ENCODE measurements around the gene SRXN1.
"Not testable (repeated sequence)": the region's sequence is repeated elsewhere in the genome, so short reads cannot be mapped to it uniquely, and the experiment has no call there.

The SRXN1 gene

DNA sequence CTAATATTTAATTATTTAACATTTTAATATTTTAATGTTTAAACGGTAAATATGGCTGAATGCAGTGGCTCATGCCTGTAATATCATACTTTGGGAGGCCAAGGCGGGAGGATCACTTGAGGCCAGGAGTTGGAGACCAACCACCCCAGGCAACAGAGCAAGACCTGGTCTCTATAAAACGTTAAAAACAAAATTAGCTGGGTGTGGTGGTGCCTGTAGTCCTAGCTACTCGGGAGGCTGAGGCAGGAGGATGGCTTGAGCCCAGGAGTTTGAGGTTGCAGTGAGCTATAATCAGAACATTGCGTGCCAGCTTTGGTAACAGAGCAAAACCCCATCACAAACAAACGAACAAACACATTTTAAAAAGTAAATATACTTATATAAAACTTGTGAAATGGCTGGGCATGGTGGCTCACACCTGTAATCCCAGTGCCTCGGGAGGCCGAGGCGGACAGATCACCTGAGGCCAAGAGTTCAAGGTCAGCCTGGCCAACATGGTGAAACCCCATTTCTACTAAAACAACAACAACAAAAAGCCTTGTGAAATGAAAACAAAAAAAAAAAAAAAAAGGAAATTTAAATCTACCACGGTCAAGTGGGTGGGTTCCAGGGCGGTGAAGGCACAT is 8.2 kb downstream of the SRXN1 start:
- H3K4me1 ChIP-seq (ENCODE audit: control insufficient read depth, insufficient read depth, low read length, unreplicated experiment) = no peaks in the 10 kb centered on the region
- no peak overlapping the region for H2AFZ ChIP-seq (ENCODE audit: low read length, unreplicated experiment)
- peaks cover 2% of the 10 kb centered on the region for H3K79me2 ChIP-seq (ENCODE audit: control insufficient read depth, insufficient read depth, low read length, unreplicated experiment)
- no peaks in the 10 kb centered on the region for H3K27me3 ChIP-seq (ENCODE audit: insufficient read depth, low read length)
- H3K4me3 ChIP-seq (ENCODE audit: low read depth, low read length) = no peak overlapping the region
- peaks cover 19% of the 10 kb centered on the region for H3K36me3 ChIP-seq (ENCODE audit: insufficient read depth, low read length)
- H3K27ac ChIP-seq (ENCODE audit: low read depth, low read length) = no peak overlapping the region

DNA sequence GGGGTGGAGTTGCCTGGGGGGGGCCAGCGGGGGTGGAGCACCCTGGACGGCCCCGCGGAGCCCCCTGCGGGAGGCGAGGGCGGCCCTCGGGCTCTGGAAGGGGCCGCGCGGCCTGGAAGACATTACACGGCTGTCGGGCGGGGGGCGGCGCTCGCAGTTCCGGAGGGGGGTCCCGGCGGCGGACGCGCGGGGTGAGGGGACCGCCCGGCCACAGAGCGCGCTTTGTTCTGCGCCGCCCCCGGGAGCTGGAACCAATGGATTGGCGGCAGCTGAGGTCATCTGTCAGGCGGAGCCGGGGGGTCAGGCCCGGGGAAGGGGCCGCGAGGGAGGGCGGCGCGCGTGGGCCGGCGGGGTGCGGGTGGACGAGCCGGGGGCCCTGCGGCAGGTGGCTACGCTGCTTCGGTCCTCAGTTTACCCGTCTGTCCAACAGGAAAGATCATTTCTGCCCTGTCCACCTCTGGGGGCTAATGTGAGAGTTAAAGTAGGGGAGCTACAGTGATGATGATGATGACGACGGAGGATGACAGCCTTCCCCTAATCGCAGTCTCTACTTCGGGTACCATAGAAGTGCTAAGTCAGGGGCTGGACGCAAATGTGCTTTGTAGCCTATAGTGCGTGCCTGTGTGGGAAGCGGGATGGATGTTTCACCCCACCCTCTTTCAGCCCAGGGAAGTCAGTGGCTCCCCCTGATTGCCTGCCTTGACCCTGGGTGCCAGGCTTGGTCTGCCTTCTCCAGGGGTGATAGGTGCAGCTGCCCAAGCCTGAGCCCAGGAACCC is 10.4 kb downstream of the SRXN1 start:
- no peaks in the 10 kb centered on the region for H3K4me1 ChIP-seq (ENCODE audit: control insufficient read depth, insufficient read depth, low read length, unreplicated experiment)
- H3K4me3 ChIP-seq (ENCODE audit: low read depth, low read length) = no peak overlapping the region
- no peaks in the 10 kb centered on the region for H3K79me2 ChIP-seq (ENCODE audit: control insufficient read depth, insufficient read depth, low read length, unreplicated experiment)
- no peak overlapping the region for H2AFZ ChIP-seq (ENCODE audit: low read length, unreplicated experiment)
- no peak overlapping the region for H3K27ac ChIP-seq (ENCODE audit: low read depth, low read length)
- peaks cover 4% of the 10 kb centered on the region; the same call in 1 of the 2 replicates for H3K36me3 ChIP-seq (ENCODE audit: insufficient read depth, low read length)
- no peaks in the 10 kb centered on the region for H3K27me3 ChIP-seq (ENCODE audit: insufficient read depth, low read length)

GRCh38 chr20:642013-642397 is 11.0 kb downstream of the SRXN1 start:
- H3K4me1 ChIP-seq (ENCODE audit: control insufficient read depth, insufficient read depth, low read length, unreplicated experiment); H3K79me2 ChIP-seq (ENCODE audit: control insufficient read depth, insufficient read depth, low read length, unreplicated experiment); H3K36me3 ChIP-seq (ENCODE audit: insufficient read depth, low read length); H3K27ac ChIP-seq (ENCODE audit: low read depth, low read length); H2AFZ ChIP-seq (ENCODE audit: low read length, unreplicated experiment); H3K27me3 ChIP-seq (ENCODE audit: insufficient read depth, low read length); H3K4me3 ChIP-seq (ENCODE audit: low read depth, low read length): not testable (repeated sequence)

- Histone ChIP-seq H2AFZ (ENCODE audit: low read length, unreplicated experiment) (no peak overlapping the region), H3K27me3 (ENCODE audit: insufficient read depth, low read length) (peaks cover 7% of the 10 kb centered on the region; the same call in 1 of the 2 replicates), H3K79me2 (ENCODE audit: control insufficient read depth, insufficient read depth, low read length, unreplicated experiment) (no peaks in the 10 kb centered on the region), H3K4me1 (ENCODE audit: control insufficient read depth, insufficient read depth, low read length, unreplicated experiment) (no peaks in the 10 kb centered on the region), H3K36me3 (ENCODE audit: insufficient read depth, low read length) (no peaks in the 10 kb centered on the region), H3K4me3 (ENCODE audit: low read depth, low read length) (no peak overlapping the region), H3K27ac (ENCODE audit: low read depth, low read length) (no peak overlapping the region)
These were observed 11.5 kb downstream of the SRXN1 start for GRCh38 chr20:641516-641875.

DNA sequence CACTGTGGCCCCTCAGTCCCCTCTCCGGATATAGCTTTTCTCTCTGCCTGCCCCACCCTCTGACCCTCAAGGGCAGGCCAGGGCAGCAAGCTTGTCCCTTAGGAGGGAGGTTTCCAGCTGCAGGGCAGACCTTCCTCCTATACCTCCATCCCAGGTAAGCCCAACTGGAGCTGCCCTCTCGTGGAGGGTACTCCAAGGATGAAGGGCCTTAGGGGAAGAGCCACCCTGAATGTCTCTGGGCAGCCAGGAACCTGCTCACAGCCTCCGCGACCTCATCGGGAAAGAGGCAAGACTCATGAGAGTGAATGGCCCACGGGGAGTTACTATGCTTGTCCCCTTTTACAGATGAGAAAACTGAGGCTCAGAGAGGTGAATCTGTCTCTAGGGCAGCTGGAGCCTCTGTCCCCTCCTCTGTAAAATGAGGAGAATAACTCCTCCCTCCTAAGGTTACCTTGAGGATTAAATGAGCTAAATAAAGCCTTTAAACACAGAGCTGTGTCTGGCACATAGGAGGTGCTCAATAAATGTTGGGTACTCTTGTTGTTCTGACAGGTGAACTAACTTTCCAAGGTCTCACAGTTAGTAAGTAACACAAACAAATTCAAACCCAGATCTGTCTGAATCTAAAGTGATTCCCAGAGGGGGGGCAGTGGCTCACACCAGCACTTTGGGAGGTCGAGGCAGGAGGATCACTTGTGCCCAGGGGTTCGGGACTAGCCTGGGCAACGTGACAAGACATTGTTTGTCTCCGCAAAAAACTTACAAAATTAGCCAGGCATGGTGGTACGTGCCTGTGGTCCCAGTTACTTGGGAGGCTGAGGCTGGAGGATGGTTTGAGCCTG is 12.1 kb downstream of the SRXN1 start:
- H3K27me3 ChIP-seq (ENCODE audit: insufficient read depth, low read length) = peaks cover 7% of the 10 kb centered on the region; the same call in 1 of the 2 replicates
- H3K27ac ChIP-seq (ENCODE audit: low read depth, low read length) = no peak overlapping the region
- no peaks in the 10 kb centered on the region for H3K4me1 ChIP-seq (ENCODE audit: control insufficient read depth, insufficient read depth, low read length, unreplicated experiment)
- H3K4me3 ChIP-seq (ENCODE audit: low read depth, low read length) = no peak overlapping the region
- H2AFZ ChIP-seq (ENCODE audit: low read length, unreplicated experiment) = no peak overlapping the region
- no peaks in the 10 kb centered on the region for H3K79me2 ChIP-seq (ENCODE audit: control insufficient read depth, insufficient read depth, low read length, unreplicated experiment)
- H3K36me3 ChIP-seq (ENCODE audit: insufficient read depth, low read length) = no peaks in the 10 kb centered on the region

- Histone ChIP-seq H3K36me3 (ENCODE audit: insufficient read depth, low read length) (no peaks in the 10 kb centered on the region), H3K4me3 (ENCODE audit: low read depth, low read length) (no peak overlapping the region), H3K79me2 (ENCODE audit: control insufficient read depth, insufficient read depth, low read length, unreplicated experiment) (no peaks in the 10 kb centered on the region), H2AFZ (ENCODE audit: low read length, unreplicated experiment) (no peak overlapping the region), H3K4me1 (ENCODE audit: control insufficient read depth, insufficient read depth, low read length, unreplicated experiment) (no peaks in the 10 kb centered on the region), H3K27ac (ENCODE audit: low read depth, low read length) (no peak overlapping the region), H3K27me3 (ENCODE audit: insufficient read depth, low read length) (peaks cover 24% of the 10 kb centered on the region)
These were observed 14.4 kb downstream of the SRXN1 start for GRCh38 chr20:638579-638978.

GRCh38 chr20:637559-637958 is 15.4 kb downstream of the SRXN1 start:
- Histone ChIP-seq H3K36me3 (ENCODE audit: insufficient read depth, low read length) (no peaks in the 10 kb centered on the region), H3K4me1 (ENCODE audit: control insufficient read depth, insufficient read depth, low read length, unreplicated experiment) (no peaks in the 10 kb centered on the region), H3K27me3 (ENCODE audit: insufficient read depth, low read length) (peaks cover 25% of the 10 kb centered on the region), H3K27ac (ENCODE audit: low read depth, low read length) (no peak overlapping the region), H2AFZ (ENCODE audit: low read length, unreplicated experiment) (no peak overlapping the region), H3K4me3 (ENCODE audit: low read depth, low read length) (no peak overlapping the region), H3K79me2 (ENCODE audit: control insufficient read depth, insufficient read depth, low read length, unreplicated experiment) (no peaks in the 10 kb centered on the region)

DNA sequence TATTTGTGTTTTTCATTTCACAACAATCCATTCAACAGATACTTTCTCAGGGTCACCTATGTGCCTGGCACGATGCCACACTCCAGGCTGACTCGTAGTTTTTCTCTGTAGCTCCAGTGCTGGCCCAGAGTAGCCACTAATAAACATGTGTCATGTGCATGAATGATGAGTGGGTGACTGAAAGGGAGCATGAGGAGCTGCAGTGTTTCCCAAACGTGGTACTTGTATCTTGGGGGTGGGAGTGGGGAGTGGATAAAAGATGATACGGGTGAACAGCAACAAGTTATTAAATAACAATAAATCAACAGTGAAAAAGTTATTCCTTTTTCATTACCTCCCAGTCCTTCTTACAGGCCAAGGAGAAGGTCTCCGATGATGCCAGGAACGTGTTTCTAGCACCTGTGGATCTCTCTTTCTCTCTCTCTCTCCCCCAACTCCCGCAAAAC is 17.1 kb downstream of the SRXN1 start:
- Histone ChIP-seq H3K27me3 (ENCODE audit: insufficient read depth, low read length) (peaks cover 25% of the 10 kb centered on the region), H3K4me3 (ENCODE audit: low read depth, low read length) (no peak overlapping the region)

DNA sequence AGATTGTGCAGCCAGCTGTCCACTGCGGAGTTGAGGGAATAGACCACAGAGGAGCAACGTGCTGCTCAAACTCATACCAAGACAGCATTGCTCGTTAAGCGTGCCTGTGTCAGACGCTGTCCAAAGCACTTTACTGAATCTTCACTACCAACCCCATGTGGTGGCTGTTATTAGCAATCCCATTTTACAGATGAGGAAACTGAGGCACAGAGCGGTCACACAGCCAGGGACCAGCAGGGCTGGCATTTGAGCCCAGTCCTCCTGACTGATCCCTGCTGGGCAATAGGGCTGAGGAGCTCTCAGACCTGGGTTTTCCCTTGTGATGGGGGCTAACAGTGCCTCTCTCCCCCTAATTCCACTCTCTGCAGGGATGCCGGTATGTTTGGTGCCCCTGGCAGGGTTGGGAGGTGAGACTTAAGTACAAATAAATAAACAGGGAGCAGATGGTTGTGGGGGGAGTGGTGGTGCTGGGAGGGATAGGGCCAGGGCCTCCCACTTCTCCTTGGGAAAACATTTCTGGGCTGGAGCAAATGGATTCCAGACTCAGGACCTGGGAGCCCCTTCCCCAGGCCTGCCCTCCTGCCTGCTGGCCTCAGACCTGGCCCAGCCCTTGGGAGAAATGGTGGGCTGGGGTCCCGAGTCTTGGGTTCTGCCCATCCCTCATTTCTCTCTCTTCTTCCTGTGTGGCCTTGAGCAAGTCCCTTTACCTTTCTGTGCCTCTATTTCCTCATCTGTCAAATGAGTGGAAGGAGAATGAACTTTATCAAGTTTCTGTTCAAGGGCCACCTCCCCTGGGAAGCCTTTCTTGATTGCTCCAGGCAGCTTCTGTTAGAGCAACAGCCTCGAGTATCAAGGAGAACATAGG is 17.7 kb downstream of the SRXN1 start:
- Histone ChIP-seq H3K4me1 (ENCODE audit: control insufficient read depth, insufficient read depth, low read length, unreplicated experiment) (no peaks in the 10 kb centered on the region), H3K27ac (ENCODE audit: low read depth, low read length) (no peak overlapping the region), H3K4me3 (ENCODE audit: low read depth, low read length) (no peak overlapping the region), H3K36me3 (ENCODE audit: insufficient read depth, low read length) (no peaks in the 10 kb centered on the region), H3K79me2 (ENCODE audit: control insufficient read depth, insufficient read depth, low read length, unreplicated experiment) (no peaks in the 10 kb centered on the region), H2AFZ (ENCODE audit: low read length, unreplicated experiment) (no peak overlapping the region), H3K27me3 (ENCODE audit: insufficient read depth, low read length) (peaks cover 28% of the 10 kb centered on the region)

More for the DNA sequence above, 17.1 kb downstream of the SRXN1 start:
- no peak overlapping the region for H3K27ac ChIP-seq (ENCODE audit: low read depth, low read length)
- no peak overlapping the region for H2AFZ ChIP-seq (ENCODE audit: low read length, unreplicated experiment)
- no peaks in the 10 kb centered on the region for H3K4me1 ChIP-seq (ENCODE audit: control insufficient read depth, insufficient read depth, low read length, unreplicated experiment)
- H3K36me3 ChIP-seq (ENCODE audit: insufficient read depth, low read length) = no peaks in the 10 kb centered on the region
- H3K79me2 ChIP-seq (ENCODE audit: control insufficient read depth, insufficient read depth, low read length, unreplicated experiment) = no peaks in the 10 kb centered on the region
